ENCODE data around the gene ALDH4A1.
A peak's percentile ranks its signal among the peaks of the same experiment; 100 is the strongest.

ALDH4A1 gene

DNA sequence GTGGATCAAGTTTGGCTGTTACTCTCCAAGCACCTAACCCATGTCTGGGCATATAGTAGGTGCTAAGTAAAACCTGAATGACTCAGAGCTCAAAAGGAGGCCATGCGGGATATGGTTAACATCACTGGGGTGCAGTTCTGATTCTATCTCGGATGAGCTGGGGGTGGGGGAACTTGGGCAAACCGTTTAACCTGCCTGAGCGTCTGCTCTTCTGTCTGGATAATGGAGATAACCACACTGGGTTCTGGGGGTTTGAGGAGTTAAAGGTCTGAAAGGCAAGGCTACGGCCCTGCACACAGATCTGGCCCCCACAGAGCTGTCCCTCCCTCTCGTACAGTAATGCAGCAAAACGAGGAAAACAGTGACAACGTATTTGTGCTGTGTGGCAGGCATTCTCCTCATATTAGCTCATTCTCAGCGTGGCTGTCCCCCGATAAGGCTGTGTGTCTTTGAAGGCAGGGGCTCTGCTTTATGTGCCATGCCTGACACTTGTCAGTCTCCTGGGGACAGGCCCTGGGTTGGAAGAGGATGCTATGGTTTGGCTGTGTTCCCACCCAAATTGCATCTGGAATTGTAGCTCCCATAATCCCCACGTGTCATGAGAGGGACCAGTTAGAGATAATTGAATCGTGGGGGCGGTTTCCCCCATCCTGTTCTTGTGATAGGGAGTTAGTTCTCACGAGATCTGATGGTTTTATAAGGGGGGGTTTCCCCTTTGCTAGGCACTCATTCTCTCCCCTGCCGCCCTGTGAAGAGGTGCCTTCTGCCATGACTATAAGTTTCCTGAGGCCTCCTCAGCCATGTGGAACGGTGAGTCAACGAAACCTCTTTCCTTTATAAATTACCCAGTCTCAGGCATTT is 6.8 kb upstream of the ALDH4A1 start:
- no peak for DNase-seq (ENCODE audit: low read depth)
- TF ChIP-seq, protein P1, sequence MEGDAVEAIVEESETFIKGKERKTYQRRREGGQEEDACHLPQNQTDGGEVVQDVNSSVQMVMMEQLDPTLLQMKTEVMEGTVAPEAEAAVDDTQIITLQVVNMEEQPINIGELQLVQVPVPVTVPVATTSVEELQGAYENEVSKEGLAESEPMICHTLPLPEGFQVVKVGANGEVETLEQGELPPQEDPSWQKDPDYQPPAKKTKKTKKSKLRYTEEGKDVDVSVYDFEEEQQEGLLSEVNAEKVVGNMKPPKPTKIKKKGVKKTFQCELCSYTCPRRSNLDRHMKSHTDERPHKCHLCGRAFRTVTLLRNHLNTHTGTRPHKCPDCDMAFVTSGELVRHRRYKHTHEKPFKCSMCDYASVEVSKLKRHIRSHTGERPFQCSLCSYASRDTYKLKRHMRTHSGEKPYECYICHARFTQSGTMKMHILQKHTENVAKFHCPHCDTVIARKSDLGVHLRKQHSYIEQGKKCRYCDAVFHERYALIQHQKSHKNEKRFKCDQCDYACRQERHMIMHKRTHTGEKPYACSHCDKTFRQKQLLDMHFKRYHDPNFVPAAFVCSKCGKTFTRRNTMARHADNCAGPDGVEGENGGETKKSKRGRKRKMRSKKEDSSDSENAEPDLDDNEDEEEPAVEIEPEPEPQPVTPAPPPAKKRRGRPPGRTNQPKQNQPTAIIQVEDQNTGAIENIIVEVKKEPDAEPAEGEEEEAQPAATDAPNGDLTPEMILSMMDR (IDR thresholded peaks at IDR 0.05; ENCODE audit: low read depth, low read length, missing control alignments): no peak
- in situ Hi-C loops (cut with HindIII; ENCODE audit: low sequenced_read_pairs): loop anchor here (10.0 kb wide), 1 partner anchor 186 kb away; no protein-coding TSS in a partner anchor
- no peak overlapping the region for H3K4me3 ChIP-seq (ENCODE audit: low read depth, low read length)

DNA sequence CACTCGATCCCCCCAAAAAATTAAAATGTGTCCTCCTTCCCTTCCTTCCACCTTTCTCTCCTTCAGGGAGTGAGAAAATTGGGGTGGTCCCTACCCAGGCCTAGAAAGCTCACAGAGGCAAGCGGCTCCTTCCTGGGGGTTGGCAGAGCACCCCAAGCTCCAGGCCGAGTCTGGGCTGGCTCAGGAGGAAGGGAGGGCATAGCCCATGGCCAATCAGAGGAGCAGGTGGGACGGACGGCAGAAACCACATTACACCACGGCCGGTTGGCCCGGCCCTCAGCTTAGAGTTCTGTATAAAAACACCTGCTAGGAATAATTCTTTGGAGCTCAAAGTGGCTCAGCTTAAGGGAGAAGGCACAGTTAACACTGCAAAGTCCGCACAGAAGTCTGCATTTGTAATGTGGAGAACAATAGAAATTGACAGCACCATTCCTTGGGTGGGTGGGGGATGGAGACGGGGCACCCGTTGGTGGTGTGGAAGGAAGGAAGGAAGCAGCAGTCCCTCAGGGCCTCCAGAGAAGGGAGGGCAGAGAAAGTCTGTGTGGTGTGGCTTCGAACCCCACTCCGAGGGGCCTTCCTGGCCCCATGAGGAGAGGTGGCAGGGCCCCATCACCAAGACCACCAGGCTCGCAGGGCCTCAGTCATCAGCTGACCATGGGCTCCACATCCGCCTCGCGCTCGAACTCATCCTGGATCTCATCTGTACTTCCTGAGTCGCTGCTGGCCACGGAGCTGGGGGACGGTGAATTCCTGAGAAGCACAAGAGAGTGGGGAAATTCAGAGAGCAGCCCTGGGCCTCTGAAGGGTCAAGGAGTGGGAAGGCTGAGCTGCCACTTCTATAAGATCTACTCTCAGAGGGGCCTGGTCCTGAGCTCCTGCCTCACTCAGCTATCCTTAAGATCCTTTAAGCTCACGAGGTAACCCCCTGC is 5.8 kb upstream of the ALDH4A1 start:
- in situ Hi-C loops (cut with HindIII; ENCODE audit: low sequenced_read_pairs): loop anchor here (10.0 kb wide), 1 partner anchor 187 kb away; no protein-coding TSS in a partner anchor
- no peak overlapping the region for H3K4me3 ChIP-seq (ENCODE audit: low read depth, low read length)
- TF ChIP-seq, protein P1 (IDR thresholded peaks at IDR 0.05; ENCODE audit: low read depth, low read length, missing control alignments): no peak
- no peak for DNase-seq (ENCODE audit: low read depth)

DNA sequence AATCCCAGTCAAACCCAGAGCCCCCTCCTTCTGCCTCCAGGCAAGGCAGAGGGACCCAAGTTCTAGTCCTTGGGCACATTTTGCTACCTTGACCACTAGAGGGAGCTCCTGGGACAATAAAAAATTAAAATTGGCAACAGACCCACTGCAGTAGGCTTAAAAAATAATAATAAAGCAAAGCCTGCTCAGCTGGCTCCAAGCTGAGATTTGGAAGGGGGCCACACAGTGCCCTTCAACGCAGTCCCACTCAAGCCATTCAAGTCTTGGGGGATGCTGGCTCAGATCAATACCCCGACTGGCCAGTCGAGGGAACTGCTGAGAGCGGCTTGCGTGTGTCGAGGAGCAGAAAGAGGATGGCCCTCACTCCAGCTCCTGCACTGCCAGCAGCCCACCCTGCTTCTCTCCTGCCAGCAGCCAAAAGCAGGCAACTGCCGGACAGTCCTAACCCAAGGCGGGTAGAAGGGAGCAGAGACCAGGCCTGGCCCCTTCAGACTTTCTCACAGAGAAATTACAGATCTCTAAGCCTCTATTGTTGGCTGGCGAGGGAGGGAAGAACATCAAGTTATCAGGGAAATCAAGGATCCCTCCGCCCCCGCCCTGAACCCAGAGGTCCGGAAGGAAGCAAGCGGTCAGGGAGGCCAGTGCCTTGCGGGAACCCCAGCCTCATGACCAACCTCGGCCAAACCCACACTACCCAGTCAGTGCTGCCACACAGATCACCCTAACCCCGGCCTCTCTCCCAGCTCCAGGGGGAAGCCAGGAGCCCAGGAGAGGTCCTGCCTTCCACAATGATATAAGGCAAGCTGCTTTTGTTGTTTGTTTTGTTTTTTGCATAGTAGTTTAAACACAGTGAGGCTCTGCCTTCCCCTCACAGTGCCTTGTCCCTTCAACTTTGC is 4.9 kb upstream of the ALDH4A1 start:
- H3K4me3 ChIP-seq (ENCODE audit: low read depth, low read length): no peak overlapping the region
- DNase-seq (ENCODE audit: low read depth): peak; percentile 50
- TF ChIP-seq, protein P1 (IDR thresholded peaks at IDR 0.05; ENCODE audit: low read depth, low read length, missing control alignments): peak; percentile 78
- in situ Hi-C loops (cut with HindIII; ENCODE audit: low sequenced_read_pairs): loop anchor here (10.0 kb wide), 1 partner anchor 188 kb away; no protein-coding TSS in a partner anchor

DNA sequence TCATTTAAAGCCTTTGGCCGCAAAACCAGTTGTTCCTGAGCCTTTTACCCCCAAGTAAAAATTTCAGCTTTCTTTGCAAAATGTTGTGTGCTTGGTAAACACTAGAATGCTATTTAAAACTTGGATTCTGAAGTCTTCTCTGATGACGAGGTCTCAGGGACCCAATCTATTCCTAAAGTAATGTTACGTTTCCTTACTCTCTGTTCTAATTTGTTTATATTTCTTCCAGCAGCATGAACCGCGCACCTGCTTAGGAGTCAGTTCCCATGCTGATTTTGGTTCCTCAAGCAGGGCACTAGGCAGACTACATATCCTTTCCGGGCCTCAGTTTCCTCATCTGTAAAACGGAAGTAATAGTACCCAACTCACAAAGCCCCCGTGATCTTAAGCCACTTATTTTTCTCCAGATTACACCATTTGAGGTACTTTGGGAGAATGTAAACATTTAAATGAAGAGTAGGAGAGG is 969 bp upstream of the ALDH4A1 start:
- in situ Hi-C loops (cut with HindIII; ENCODE audit: low sequenced_read_pairs): loop anchor here (10.0 kb wide), 1 partner anchor 191 kb away; no protein-coding TSS in a partner anchor

DNA sequence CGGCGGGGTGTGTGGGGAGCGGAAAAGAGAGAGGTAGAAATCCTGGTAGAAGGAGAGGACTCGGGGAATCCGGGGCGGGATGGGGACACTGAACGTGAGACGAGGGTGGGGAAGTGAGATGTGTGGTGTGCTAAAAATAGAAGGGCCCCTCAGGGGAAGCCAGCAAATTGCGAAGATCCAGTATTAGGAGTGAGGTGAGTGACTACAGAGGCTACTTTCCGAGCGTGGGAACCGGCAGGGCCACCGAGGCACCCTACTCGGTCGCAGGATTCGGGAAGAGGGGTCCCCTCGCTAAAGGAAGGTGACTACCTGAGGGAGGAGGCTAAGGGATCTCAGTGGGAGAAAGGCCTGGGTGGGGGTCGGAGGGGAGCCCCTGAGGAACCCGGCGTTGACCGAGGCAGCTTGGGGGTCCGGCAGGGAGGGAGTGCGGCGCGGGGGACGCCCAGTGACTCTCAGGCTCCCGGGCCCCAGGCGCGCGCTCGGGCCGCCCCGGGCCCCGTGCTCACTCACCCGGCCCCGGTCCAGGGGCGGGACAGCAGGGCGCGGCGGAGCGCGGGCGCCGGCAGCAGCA is 318 bp downstream of the ALDH4A1 start:
- TF ChIP-seq, protein P1 (IDR thresholded peaks at IDR 0.05; ENCODE audit: low read depth, low read length, missing control alignments): no peak
- no peak for DNase-seq (ENCODE audit: low read depth)
- in situ Hi-C loops (cut with HindIII; ENCODE audit: low sequenced_read_pairs): loop anchor here (10.0 kb wide), 1 partner anchor 193 kb away; no protein-coding TSS in a partner anchor
- H3K4me3 ChIP-seq (ENCODE audit: low read depth, low read length): peak overlapping the region; percentile 71

More for the DNA sequence above, 969 bp upstream of the ALDH4A1 start:
- H3K4me3 ChIP-seq (ENCODE audit: low read depth, low read length): peak overlapping the region; percentile 71
- TF ChIP-seq, protein P1 (IDR thresholded peaks at IDR 0.05; ENCODE audit: low read depth, low read length, missing control alignments): no peak
- no peak for DNase-seq (ENCODE audit: low read depth)

Measured in astrocyte of the cerebellum (primary cell).